Measurements from ENCODE around the gene PPP1R14D.
A peak's percentile ranks its signal among the peaks of the same experiment; 100 is the strongest.

Gene PPP1R14D

GRCh38 chr15:40815042-40815698 is 13.3 kb downstream of the PPP1R14D start:
- DNase-seq, result no peak

- no peak for DNase-seq
Observed at GRCh38 chr15:40812721-40813425, 15.6 kb downstream of the PPP1R14D start.

DNA sequence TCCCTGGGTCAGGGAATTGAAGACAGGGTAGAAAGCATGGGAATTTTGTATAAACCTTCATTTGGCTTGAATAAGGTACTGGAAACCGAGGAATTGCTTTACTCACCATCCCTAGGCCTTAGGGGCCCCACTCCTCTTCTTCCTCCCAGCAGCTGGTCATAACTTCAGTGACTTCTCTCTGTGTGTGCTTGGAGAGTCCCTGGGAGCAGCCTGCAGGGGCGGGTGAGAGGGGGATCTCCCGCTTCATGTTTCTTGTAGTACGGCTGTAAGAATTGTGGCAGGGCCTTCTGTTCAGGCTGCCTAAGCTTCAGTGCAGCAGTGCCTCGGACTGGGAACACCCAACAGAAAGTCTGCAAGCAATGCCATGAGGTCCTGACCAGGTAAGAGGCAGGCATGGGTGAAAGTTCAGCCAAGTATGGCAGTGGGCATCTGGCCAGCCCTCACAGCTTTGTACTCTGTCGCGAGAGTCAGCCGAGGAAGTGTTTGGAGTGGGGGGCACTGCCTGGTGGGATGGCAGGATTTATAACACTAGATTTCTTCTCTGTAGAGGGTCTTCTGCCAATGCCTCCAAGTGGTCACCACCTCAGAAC is 19.6 kb downstream of the PPP1R14D start:
- DNase-seq, result no peak

GRCh38 chr15:40807888-40808461 is 20.5 kb downstream of the PPP1R14D start:
- DNase-seq, result peak in 1 of 2 experiments; percentile 22

DNA sequence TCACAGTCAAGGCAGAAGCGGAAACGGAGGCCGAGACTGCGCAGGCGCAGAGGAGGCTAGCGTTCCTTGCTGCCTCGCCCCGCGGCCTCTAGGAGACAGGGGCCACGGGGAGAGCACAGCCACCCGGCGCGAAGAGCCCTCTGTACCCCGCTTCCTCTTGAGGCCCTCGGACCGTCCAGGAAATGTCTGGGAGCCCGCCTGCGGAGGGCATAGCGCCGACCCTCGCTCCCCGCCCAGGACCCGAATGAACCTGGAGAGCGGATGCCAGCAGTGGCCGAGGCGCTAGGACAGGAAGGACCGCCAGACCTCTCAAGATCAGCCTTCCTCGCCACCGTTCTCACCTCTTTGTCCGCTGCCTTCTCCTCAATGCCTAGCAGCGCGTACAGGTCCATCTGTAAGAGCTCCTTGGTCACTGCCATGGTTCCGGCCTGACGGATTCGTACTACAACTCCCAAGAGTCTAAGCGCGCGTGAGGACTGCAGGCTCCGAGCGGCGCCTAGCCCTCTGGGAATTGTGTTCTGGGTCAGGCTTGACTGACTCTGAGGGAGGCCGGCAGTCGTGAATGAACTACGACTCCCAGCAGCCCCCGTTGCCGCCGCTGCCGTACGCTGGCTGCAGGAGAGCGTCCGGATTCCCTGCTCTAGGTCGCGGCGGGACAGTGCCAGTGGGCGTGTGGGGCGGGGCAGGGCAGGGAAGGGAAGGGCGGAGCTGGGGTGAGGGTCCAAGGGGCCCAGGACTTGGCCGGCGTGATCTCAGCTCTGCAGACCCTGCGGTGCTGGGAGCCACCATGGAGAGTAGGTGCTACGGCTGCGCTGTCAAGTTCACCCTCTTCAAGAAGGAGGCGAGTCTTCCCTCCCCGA is 21.2 kb downstream of the PPP1R14D start, which contains the start of the genes DNAJC17 and ZFYVE19:
TSS of gene DNAJC17 (minus strand) at position 446 of the 860 bp plus-strand sequence. CDS start at position 419, 27 bp downstream.
TSS of gene ZFYVE19 (plus strand) at position 62 of the 860 bp plus-strand sequence. CDS start at position 563, 501 bp downstream.
- DNase-seq, result peak; percentile 96

- no peak for DNase-seq
Observed at GRCh38 chr15:40806672-40807027, 21.9 kb downstream of the PPP1R14D start.

GRCh38 chr15:40803688-40804087 is 24.8 kb downstream of the PPP1R14D start:
- DNase-seq, result no peak

- no peak for DNase-seq
Observed at GRCh38 chr15:40803076-40803475, 25.4 kb downstream of the PPP1R14D start.

DNA sequence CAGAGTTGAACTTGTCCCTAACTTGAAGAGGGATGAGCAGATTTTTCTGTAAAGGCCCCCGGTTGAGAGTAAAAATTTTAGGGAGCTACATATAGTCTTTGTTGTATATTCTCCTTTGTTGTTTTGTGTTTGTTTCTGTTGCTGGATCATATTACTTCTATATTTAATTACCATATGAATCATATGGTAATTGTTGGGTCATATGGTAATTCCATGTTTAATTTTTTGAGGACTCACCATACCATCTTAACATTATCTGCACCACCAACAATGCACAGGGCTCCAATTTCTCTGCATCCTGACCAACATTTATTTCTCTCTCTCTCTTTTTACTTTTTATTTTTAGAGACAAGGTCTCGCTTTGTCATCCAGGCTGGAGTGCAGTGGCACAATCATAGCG is 29.0 kb downstream of the PPP1R14D start:
- DNase-seq, result no peak

- no peak for DNase-seq
Observed at GRCh38 chr15:40796512-40796911, 32.0 kb downstream of the PPP1R14D start.

- no peak for DNase-seq
Observed at GRCh38 chr15:40796041-40796440, 32.5 kb downstream of the PPP1R14D start.

DNA sequence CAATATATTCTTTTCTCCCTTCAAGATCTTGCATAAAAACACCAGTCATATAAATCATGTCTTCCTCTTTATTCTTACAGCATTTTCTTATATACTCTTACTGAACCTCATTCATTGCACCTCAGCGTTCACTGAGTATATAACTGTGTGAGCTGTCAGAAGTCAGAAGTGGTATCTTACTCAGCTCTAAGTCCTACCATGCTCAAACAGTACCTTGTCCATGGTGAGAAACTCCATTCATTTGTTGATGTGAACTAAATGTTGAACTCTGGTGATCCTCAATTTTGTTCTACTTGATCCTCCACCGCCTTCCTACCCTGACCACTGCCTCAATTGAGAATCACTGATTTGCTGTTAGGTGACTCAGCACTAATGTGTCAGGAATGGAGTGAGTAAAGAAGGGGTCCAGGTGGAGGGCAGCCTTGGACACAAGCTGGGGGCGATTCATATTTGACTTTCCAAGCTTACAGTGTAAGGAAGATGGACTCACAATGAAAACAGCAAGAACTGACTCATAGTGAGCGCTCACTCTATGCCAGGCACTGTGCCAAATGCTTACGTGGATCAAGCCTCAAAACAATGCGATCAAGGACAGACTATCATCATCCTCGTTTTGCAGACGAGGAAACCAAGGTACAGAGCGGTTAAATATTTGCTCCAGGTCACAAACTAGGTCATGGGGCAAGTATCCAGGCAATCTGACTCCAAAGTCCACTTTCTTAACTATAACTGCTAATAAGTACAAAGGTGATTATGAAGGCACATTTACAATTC is 35.1 kb downstream of the PPP1R14D start:
- peak; percentile 64 to 65 for DNase-seq

DNA sequence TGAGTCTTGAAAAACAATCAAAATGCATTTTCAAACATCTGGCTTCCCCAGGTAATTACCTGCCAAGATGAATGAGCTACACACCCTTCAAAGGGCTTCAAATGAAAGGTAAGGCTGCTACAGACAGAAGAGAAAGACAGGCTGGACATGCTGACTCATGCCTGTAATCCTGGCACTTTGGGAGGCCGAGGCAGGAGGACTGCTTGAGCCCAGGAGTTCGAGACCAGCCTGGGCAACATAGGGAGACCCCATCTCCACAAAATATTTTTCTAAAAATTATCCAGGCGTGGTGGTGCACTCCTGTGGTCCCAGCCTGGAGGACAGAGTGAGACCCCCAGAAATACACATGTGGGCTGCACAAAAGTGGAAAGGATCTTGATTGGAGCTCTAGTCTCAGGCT is 36.1 kb downstream of the PPP1R14D start:
- DNase-seq, result no peak

DNA sequence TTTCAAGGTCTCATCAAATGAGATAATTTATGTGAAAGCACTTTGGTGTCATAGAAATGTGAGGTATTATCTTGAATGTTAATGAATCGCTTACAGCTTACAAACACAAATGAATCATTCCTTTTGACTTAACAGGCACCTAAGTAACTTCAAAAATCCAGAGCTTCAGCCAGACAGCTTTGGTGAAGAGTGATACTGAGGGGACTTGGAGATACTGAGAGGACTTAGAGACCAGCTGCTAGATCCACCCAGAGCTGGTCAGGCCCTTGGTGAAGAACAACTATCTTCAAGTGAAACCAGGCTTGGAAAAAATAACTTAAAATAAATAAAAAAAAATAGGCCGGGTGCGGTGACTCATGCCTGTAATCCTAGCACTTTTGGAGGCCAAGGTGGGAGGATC is 37.8 kb downstream of the PPP1R14D start:
- no peak for DNase-seq

DNA sequence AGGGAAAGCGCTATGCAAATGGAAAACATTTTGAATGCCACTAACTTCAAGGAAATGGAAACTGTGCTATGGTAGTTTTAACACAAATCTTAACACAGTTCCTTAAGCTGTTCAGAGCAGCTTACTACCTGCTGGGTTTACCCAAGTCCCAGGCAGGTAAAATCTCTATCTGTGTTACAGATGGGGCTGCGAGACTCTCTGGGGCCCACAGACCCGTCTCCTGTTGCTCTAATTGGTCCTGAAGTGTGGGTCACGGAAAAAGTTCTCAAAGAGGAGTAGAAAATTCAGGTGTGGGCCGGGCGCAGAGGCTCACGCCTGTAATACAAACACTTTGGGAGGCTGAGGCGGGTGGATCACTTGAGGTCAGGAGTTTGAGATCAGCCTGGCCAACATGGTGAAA is 38.5 kb downstream of the PPP1R14D start:
- no peak for DNase-seq

- DNase-seq, result no peak
Observed at GRCh38 chr15:40789119-40789518, 39.4 kb downstream of the PPP1R14D start.

- no peak for DNase-seq
Observed at GRCh38 chr15:40787991-40788390, 40.5 kb downstream of the PPP1R14D start.

DNA sequence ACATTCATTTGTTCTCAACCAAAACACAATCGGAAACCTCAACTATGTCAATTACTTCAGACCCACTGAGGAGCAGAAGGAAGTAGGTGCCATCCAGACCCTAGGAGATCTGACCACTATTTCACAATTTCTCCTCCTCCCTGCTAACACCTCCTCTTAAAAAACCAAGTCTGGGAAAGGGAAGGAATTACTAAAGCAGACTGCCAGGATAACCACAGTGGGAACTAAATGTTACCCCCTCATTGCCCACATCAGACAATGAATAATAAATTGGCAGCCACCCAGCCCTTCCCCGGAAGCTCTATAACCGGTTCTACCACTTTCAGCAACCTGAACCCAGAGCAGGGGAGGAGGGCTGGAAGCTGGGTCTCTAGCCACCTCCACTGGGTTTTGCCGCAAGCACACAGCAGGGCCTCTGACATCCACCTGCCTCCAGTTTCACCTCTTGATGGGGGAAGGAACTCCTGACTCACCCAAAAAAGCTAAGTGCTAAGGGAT is 41.1 kb downstream of the PPP1R14D start:
- peak; percentile 64 to 74 for DNase-seq

GRCh38 chr15:40785814-40786213 is 42.7 kb downstream of the PPP1R14D start:
- no peak for DNase-seq

DNA sequence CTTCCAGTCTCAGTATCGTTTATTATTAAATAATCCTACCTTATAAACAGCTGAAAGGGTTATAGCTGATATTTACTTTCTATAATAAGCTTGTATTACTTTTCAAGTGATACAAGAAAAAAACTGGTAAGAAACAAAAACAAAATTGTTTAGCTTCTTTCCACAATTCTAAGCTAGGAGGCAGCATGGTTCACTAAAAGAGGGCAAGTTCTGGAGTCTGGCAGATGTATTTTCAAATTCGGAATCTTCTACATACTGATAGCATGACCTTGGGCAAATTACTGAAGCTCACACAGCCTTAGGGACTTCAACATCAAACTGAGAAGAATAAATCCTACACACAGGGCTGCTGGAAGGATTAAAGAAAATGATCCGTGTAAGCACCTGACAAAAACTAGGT is 43.3 kb downstream of the PPP1R14D start:
- no peak for DNase-seq

GRCh38 chr15:40782609-40783227 is 45.8 kb downstream of the PPP1R14D start:
- peak; percentile 81 to 85 for DNase-seq
